Adrenal gland (tissue), 12 donors: ENCODE data around the gene ADK. TPM values are rescaled to one million over a fixed set of nuclear protein-coding genes. Genes with fewer than 3 reads are reported as not detected.
A peak's percentile ranks its signal among the peaks of the same experiment; 100 is the strongest.

ENCODE experiments used
- DNase-seq, 7 donors: peaks; one replicate each; pipeline ENCODE4 v3.0.0-alpha.2; 2019 to 2020
- H3K27ac ChIP-seq, 5 donors: fragments of 200-600 bp; sonication (generic) in 4 of 5; 1 replicate in 3 of 5; 2 replicates in 2 of 5; pipeline versions ENCODE4 v1.5.1 to v1.8.0; 2016 to 2020; ENCODE audit warnings: mild to moderate bottlenecking in 1 of 5
- H3K27me3 ChIP-seq: fragments of 200-600 bp; 2 replicates; pipeline ENCODE4 v1.8.0; 2021
- H3K36me3 ChIP-seq, 2 donors: fragments of 200-600 bp; replicated peaks in 1 of 2; 1 replicate in 1 of 2; 2 replicates in 1 of 2; pipeline versions ENCODE4 v1.5.1 to v1.8.0; 2018 to 2022
- H3K4me1 ChIP-seq, 2 donors: fragments of 200-600 bp; replicated peaks in 1 of 2; 1 replicate in 1 of 2; 2 replicates in 1 of 2; pipeline versions ENCODE4 v1.5.1 to v1.8.0; 2018 to 2021
- H3K4me3 ChIP-seq, 4 donors: fragments of 200-600 bp; sonication (generic) in 3 of 4; one replicate each; pipeline ENCODE4 v1.5.1; 2016 to 2018
- H3K9me3 ChIP-seq, 3 donors: fragments of 200-600 bp; sonication (generic) in 1 of 3; replicated peaks in 1 of 3; 1 replicate in 2 of 3; 2 replicates in 1 of 3; pipeline versions ENCODE4 v1.5.1 to v1.8.0; 2016 to 2021
- CTCF ChIP-seq, 6 experiments: fragments of 450-650 bp in 4 of 6; fragments of 200-600 bp in 2 of 6; sonication (generic) in 1 of 6; IDR thresholded peaks; 1 replicate in 5 of 6; 2 replicates in 1 of 6; pipeline versions ENCODE4 v1.5.1 to v1.8.0; 2016 to 2021; ENCODE audit warnings: antibody characterized with exemption in 6 of 6, mild to moderate bottlenecking in 2 of 6, moderate library complexity in 1 of 6
- POLR2A ChIP-seq, 2 donors: fragments of 450-650 bp; IDR thresholded peaks; one replicate each; pipeline ENCODE4 v1.6.1; 2017; ENCODE audit warnings: antibody characterized with exemption in 2 of 2, mild to moderate bottlenecking in 2 of 2, moderate library complexity in 1 of 2
- WGBS, 4 donors: extraction: QIAGEN DNeasy Blood & Tissue Kit in 2 of 4; methylation state at CpG; one replicate each; pipeline versions ENCODE4 v1.1.5 to v1.1.7; 2013 to 2017; 5-methylcytosine and 5-hydroxymethylcytosine counted together
- intact Hi-C, 2 donors: fragments of 100-400 bp; cut with DNase I; formaldehyde crosslinking; loops; one replicate each; pipeline versions ENCODE4 v1.14.1 to v1.15.0; 2022 to 2023
- polyA plus RNA-seq, 3 donors: library from polyadenylated mRNA; stranded (reverse); fragments of 200-250 nt in 2 of 3; fragments of 350-450 nt in 1 of 3; fragmentation: Illumina TruSeq in 1 of 3; extraction: RNeasy Lipid Tissue Mini Kit (QIAGEN cat#74804) in 1 of 3; gene quantifications; one replicate each; pipeline ENCODE4 v1.2.3, GENCODE V29; 2013 to 2014
- total RNA-seq, 9 donors: library from RNA; depleted of rRNA in 4 of 9; stranded (reverse); fragments of >200 nt in 4 of 9; fragments of 120-200 nt in 1 of 9; fragmentation: NEBNext Ultra II Directional in 1 of 9; extraction: Animal tissue kit (Norgen Biotek cat#: 25700) in 1 of 9; gene quantifications; one replicate each; pipeline versions ENCODE4 v1.1.0 to v1.2.4, GENCODE V29; 2013 to 2023
- donor health status: healthy with polysubstance abuse.
- donor health status: Bipolar disorder and iron deficiency.
- donor health status: DM: yes; HTN: yes; CAD: no.
- donor health status: DM: no; HTN: no; CAD: no.
- donor health status: DM: no; HTN: no; CAD: no.
- donor health status: DM: yes; HTN: yes; CAD: no.

ADK gene
- total and polyA plus RNA-seq, 12 donors, result 8.2 to 45.5 (median 22.2) TPM

- peaks cover 0 to 86% of the 10 kb centered on the region in 2 donors for H3K36me3 ChIP-seq
- peaks cover 0 to 17% of the 10 kb centered on the region in 2 donors for H3K4me1 ChIP-seq
- no peak overlapping the region for H3K4me3 ChIP-seq
- H3K27me3 ChIP-seq, result no peaks in the 10 kb centered on the region
- intact Hi-C loops, result no loop called here
- H3K9me3 ChIP-seq, result no peaks in the 10 kb centered on the region
- DNase-seq, result no peak
- WGBS, 4 donors, result 70 to 81% (median 78%) methylated on average over 1 of the region's 1 CpG
- H3K27ac ChIP-seq, result no peak overlapping the region
- TF ChIP-seq CTCF (IDR thresholded peaks at IDR 0.05) (no peak), POLR2A (IDR thresholded peaks at IDR 0.05) (no peak)
Measured at GRCh38 chr10:74110120-74110519, 40.9 kb upstream of the ADK start.

DNA sequence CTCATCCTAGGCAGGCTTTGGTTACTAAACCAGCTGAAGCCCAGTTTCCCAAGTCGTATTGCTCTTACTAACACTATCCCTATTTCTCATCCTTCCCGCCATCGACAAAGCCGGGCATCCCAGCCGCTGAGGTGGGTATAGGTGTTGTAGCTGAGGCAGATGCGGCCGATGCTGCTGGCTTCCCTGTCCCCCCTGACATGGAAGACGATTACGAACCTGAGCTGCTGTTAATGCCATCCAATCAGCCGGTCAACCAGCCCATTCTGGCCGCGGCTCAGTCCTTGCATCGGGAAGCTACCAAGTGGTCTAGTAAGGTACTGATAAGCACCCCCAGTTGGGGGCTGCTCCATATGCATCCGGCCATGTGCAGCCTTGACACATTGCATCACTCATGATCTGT lies 39.2 kb upstream of the ADK start:
- DNase-seq, result no peak
- Histone ChIP-seq H3K27me3 (no peaks in the 10 kb centered on the region), H3K4me1 (peaks cover 0 to 19% of the 10 kb centered on the region in 2 donors), H3K36me3 (peaks cover 0 to 87% of the 10 kb centered on the region in 2 donors), H3K4me3 (no peak overlapping the region), H3K27ac (no peak overlapping the region), H3K9me3 (no peaks in the 10 kb centered on the region)
- WGBS, 4 donors, result 97 to 98% (median 97%) methylated on average over 9 to 14 of the region's 14 CpGs
- intact Hi-C loops, result no loop called here
- TF ChIP-seq POLR2A (IDR thresholded peaks at IDR 0.05) (no peak), CTCF (IDR thresholded peaks at IDR 0.05) (no peak)

DNA sequence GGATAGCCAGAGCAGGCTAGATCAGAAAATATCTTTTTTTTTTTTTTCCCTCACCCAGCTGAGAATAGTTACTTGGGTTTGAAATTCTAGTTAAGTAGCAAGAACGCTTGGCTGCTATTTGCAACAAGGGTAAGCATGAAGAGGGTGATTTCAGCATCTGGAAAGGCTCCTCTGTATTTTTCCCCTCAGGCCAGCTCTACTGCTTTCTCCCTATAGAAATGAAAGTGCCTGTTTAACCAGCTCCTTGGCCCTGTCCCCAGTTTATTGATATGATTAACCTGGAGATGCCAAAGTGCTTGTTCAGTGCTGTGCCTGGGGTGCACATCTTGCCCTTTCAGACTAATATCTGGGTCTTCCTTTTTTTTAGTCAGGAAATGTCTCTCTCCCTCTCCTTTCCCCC lies 37.5 kb upstream of the ADK start:
- TF ChIP-seq CTCF (IDR thresholded peaks at IDR 0.05) (no peak), POLR2A (IDR thresholded peaks at IDR 0.05) (no peak)
- peaks cover 0 to 19% of the 10 kb centered on the region in 2 donors for H3K4me1 ChIP-seq
- 68 to 88% (median 81%) methylated on average over 1 of the region's 1 CpG for WGBS, 4 donors
- H3K27me3 ChIP-seq, result no peaks in the 10 kb centered on the region
- peaks cover 0 to 89% of the 10 kb centered on the region in 2 donors for H3K36me3 ChIP-seq
- DNase-seq, result no peak
- intact Hi-C loops, result no loop called here
- H3K4me3 ChIP-seq, result no peak overlapping the region
- H3K27ac ChIP-seq, result peak overlapping the region in 1 of 5 donors; percentile 57
- H3K9me3 ChIP-seq, result no peaks in the 10 kb centered on the region

DNA sequence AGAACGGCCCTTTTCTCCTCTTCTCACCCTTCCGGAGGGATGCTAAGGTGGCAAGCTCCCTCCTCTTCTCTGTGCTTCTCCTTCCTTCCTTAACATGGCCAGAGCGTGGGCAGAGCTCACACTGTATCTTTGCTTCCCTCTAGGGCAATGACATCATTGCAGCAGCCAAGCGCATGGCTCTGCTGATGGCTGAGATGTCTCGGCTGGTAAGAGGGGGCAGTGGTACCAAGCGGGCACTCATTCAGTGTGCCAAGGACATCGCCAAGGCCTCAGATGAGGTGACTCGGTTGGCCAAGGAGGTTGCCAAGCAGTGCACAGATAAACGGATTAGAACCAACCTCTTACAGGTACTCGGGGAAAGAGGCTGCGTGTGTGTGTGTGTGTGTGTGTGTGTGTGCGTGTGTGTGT lies 37.0 kb upstream of the ADK start:
- intact Hi-C loops, result no loop called here
- Histone ChIP-seq H3K4me3 (no peak overlapping the region), H3K27ac (peak overlapping the region in 1 of 5 donors; percentile 57), H3K4me1 (peaks cover 0 to 23% of the 10 kb centered on the region in 2 donors), H3K36me3 (peaks cover 0 to 84% of the 10 kb centered on the region in 2 donors), H3K9me3 (no peaks in the 10 kb centered on the region), H3K27me3 (no peaks in the 10 kb centered on the region)
- WGBS, 4 donors, result 69 to 81% (median 73%) methylated on average over 10 to 12 of the region's 12 CpGs
- TF ChIP-seq CTCF (IDR thresholded peaks at IDR 0.05), result no peak
- no peak for TF ChIP-seq POLR2A (IDR thresholded peaks at IDR 0.05)
- DNase-seq, result peak in 3 of 7 donors; percentile 9 to 81 (median 26)
